Measurements from ENCODE around the gene ZBTB11.
A peak's percentile ranks its signal among the peaks of the same experiment; 100 is the strongest.
"Not testable (repeated sequence)": the region's sequence is repeated elsewhere in the genome, so short reads cannot be mapped to it uniquely, and the experiment has no call there.

The ZBTB11 gene

GRCh38 chr3:101691685-101692671 is 15.0 kb upstream of the ZBTB11 start:
- DNase-seq (ENCODE audit: insufficient read length, low spot score); FAIRE-seq: not testable (repeated sequence)

DNA sequence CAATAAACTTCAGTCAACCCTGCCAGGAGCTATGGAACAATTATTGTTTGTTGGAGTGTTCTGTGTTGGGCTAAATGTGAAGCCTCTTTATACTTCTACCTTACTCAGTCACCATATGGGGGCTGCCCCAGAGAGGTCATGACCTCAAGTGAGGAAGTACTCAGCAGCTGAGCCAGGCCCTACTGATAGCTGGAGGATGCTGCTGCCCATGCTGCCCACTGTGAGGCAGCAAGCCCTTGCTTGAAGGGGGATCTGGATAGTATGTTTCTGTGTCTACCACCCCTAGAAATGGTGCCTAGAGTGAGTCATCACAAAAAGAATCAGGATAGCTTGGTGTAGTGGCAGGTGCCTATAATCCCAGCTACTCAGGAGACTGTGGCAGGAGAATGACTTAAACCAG is 14.0 kb upstream of the ZBTB11 start:
- FAIRE-seq, result no peak

DNA sequence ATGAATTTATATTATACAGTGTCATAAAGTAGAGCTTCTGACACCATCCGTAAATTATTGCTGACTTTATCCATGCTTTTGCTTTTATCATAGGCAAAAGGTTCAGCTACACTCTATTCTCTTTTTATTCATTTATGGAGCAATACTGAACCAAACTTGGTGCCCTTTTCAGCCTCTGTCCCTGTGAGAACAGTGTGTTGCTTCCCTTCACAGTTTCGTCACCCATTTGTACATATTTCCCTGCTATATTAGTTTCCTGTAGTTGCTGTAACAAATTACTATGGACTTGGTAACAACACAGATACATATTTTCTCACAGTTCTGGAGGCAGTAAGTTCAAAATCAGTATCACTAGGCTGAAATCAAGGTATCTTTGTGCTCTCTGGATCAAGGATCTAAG is 12.4 kb upstream of the ZBTB11 start:
- no peak for DNase-seq (ENCODE audit: insufficient read length, low spot score)
- FAIRE-seq, result no peak

More for the DNA sequence above, 14.0 kb upstream of the ZBTB11 start:
- no peak for DNase-seq (ENCODE audit: insufficient read length, low spot score)

DNA sequence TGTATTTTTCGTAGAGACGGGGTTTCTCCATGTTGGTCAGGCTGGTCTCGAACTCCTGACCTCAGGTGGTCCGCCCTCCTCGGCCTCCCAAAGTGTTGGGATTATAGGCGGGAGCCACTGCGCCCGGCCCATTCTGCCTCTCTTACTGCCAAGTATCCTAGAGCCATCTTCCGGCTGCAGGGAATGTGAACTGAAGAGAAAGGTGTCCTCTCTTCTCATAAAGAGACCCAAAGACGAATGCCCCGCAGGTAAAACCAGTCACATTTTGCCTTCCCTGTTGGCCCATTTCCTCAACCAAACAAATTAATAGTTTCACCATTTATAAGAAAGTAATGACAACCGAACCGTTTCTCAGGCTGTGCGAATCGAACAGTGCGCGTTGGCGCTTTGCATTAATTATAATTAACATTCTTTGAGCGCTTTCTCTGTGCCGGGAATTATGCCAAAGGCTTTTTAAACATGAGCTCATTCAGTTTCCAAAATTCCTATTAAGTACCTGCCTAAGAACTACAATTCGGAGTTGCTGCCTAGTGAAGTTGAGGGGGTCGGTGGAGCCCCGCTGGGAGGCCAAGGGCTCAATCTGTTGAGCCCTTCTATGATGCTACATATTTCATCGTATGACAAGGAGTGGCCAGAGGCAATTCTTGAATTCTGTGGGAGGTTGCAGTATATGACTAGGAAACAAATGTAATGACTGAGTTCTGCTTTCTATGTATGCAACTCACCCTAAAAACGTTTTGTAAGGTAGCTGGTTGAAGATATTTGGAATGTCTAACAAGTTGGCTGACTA is 10.4 kb upstream of the ZBTB11 start:
- FAIRE-seq (no peak), DNase-seq (ENCODE audit: insufficient read length, low spot score) (no peak)

DNA sequence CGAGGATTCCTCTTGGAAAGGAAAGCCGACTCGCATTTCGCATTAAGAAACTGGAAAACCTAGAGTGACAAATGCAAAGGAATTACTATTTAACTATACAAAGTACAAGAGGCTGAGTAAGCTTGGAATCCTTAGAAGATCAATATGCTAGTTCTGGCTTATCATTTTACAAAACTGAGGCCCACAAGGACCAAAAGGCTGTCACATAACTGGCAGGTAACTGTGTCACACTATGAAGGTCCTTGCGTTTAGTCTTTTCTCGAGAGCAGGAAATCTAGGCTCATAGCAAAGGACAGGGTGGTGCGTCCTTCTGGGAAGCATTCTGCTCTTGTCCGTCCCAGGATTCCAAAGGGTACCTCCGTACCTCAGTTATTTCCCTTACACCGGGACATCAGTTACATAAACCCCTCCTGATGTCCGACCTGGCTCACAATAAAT is 9.0 kb upstream of the ZBTB11 start:
- DNase-seq (ENCODE audit: insufficient read length, low spot score), result no peak
- no peak for FAIRE-seq

GRCh38 chr3:101685050-101685400 is 8.1 kb upstream of the ZBTB11 start:
- DNase-seq (ENCODE audit: insufficient read length, low spot score) (no peak), FAIRE-seq (no peak)

- no peak for DNase-seq (ENCODE audit: insufficient read length, low spot score)
- no peak for FAIRE-seq
Observed at GRCh38 chr3:101680466-101680865, 3.5 kb upstream of the ZBTB11 start.

- peak; percentile 33 for FAIRE-seq
Observed at GRCh38 chr3:101678837-101679236, 1.9 kb upstream of the ZBTB11 start.

DNA sequence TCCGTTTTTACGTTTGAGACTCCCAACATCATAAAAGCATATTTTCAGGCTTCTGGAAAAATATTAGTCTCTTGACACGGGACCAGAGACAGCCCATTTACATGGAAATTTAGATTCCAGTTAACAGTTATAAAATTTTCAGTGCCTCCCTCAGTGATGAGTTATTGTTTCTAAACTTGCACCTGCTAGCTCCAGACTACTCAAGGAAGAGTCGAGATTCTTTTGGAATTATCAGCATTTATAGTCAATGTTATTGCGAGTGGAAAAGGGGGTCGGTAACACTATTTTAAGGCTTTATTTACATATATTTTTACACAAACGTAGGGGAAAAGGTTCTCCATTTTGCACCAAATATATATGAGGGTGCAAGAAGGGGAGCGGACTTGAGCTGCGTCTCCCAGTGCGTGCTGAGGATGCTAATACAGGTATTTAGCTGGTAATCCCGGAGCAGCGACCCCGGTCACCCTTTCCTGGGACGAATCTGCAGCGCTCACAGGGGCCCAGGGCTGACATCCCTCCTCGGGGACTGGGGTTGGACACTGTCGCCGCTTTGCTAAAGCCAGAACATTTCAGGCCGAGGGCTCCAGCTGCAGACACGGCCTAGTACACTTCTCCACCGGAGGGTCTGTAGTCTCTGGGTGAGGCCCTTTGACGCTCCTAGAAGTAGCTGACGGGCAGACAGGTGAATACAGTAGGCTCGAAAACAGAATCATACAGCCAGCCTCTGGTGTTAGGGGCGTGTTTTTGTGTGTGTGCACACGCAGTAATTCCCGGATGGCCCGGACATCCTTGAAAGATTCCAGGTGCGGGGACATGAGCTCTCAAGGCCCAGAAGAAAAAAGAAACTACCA is 729 bp upstream of the ZBTB11 start:
- no peak for FAIRE-seq
- no peak for DNase-seq (ENCODE audit: insufficient read length, low spot score)

More at GRCh38 chr3:101678837-101679236, 1.9 kb upstream of the ZBTB11 start:
- DNase-seq (ENCODE audit: insufficient read length, low spot score), result not testable (repeated sequence)

GRCh38 chr3:101676216-101676764 is 642 bp downstream of the ZBTB11 start:
- peak; percentile 70 for DNase-seq (ENCODE audit: insufficient read length, low spot score)
- peak; percentile 76 for FAIRE-seq

DNA sequence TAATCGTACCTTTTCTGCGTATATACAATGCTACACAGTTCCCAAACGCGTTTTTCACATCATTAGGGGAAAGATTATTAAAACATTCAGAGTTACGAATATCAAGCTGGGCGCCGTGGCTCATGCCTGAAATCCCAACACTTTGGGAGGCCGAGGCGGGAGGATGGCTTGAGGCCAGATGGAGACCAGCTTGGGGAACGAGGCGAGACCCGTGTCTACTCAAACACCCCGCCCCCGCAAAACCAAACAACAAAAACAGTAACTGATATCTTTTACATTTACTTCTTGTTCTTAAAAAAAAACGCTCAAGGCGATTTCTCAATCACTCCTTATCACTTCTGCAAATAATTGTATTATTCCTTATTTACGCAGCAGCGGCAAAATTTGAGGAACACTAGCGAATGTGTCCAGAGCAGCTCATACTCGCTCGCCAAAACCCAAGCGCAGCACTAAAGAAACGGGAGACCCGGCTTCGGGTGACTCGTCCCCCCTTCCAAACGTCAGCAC is 1.2 kb downstream of the ZBTB11 start:
- no peak for DNase-seq (ENCODE audit: insufficient read length, low spot score)
- FAIRE-seq, result peak; percentile 37

GRCh38 chr3:101674518-101674917 is 2.4 kb downstream of the ZBTB11 start:
- FAIRE-seq (no peak), DNase-seq (ENCODE audit: insufficient read length, low spot score) (no peak)

DNA sequence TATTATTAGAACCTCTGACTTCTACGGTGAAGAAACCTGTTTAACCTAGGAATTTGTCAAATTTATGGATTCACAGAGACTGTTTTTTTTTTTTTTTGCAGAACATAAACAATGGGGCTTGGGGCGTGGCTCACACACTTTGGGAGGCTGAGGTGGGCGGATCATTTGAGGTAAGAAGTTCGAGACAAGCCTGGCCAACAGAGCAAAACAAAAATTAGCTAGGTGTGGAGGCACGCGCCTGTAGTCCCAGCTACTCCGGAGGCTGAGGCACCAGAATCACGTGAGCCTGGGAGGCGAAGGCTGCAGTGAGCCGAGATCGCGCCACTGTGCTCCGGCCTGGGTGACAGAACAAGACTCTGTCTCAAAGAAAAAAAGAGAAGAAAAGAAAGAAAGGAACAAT is 3.0 kb downstream of the ZBTB11 start:
- DNase-seq (ENCODE audit: insufficient read length, low spot score) (no peak), FAIRE-seq (no peak)

- no peak for FAIRE-seq
Observed at GRCh38 chr3:101671014-101671413, 5.9 kb downstream of the ZBTB11 start.

GRCh38 chr3:101667844-101668243 is 9.1 kb downstream of the ZBTB11 start:
- FAIRE-seq, result no peak
- DNase-seq (ENCODE audit: insufficient read length, low spot score), result no peak

More at GRCh38 chr3:101671014-101671413, 5.9 kb downstream of the ZBTB11 start:
- no peak for DNase-seq (ENCODE audit: insufficient read length, low spot score)

GRCh38 chr3:101667331-101667730 is 9.6 kb downstream of the ZBTB11 start:
- FAIRE-seq (no peak), DNase-seq (ENCODE audit: insufficient read length, low spot score) (no peak)

GRCh38 chr3:101665851-101666250 is 11.1 kb downstream of the ZBTB11 start:
- DNase-seq (ENCODE audit: insufficient read length, low spot score) (no peak), FAIRE-seq (no peak)

GRCh38 chr3:101665357-101665756 is 11.6 kb downstream of the ZBTB11 start:
- DNase-seq (ENCODE audit: insufficient read length, low spot score) (no peak), FAIRE-seq (no peak)

GRCh38 chr3:101660714-101661113 is 16.2 kb downstream of the ZBTB11 start:
- DNase-seq (ENCODE audit: insufficient read length, low spot score) (no peak), FAIRE-seq (no peak)

DNA sequence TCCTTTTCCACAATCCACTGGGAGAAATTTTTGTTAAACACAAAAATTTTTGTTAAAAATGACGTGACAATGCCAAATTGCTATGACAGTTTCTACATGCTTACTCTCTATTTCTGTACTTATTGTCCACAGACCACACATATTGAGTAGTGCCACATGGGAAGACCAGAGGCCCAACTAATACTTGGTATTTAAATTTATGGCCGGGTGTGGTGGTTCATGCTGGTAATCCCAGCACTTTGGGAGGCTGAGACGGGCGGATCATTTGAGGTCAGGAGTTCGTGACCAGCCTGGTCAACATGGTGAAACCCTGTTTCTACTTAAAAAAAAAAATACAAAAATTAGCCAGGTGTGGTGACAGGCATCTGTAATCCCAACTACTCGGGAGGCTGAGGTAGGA is 20.3 kb downstream of the ZBTB11 start:
- DNase-seq (ENCODE audit: insufficient read length, low spot score) (no peak), FAIRE-seq (no peak)
